HG03175 (cell line): ENCODE measurements around the gene MAN2A2.

Experiments used
- ATAC-seq: cut with Tn5 transposase; IDR thresholded peaks from one replicate; pipeline ENCODE4 v1.9.1; 2021; ENCODE audit warnings: mild to moderate bottlenecking, moderate library complexity; ENCODE audit not compliant: unreplicated experiment

The MAN2A2 gene

GRCh38 chr15:90957791-90958190, 54.7 kb downstream of the MAN2A2 start:
- no peak for ATAC-seq

DNA sequence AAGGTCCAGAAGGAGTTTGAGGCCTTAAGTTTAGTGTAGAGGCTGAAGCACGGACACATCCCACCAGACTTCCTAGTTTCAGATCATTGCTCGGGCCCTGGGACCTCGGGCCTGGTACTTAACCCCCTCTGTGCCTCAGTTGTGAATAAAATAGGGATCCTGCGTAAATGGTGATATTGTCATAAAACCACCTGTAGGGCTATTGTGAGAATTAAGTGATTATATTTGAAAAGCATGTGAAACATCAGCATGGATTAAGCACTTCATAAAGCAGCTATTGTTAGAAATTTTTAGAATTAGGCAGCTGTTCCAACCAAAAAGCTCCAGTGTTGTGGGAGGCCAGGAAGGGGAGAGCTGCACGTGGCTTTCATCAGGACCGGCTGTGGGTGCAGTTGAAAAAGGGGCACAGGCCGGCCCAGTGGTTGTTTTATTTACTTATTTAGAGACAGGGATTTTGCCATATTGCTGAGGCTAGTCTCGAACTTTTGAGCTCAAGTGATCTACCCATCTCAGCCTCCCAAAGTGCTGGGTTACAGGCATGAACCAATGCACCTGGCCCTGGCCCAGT, 56.0 kb downstream of the MAN2A2 start:
- ATAC-seq, result no peak

DNA sequence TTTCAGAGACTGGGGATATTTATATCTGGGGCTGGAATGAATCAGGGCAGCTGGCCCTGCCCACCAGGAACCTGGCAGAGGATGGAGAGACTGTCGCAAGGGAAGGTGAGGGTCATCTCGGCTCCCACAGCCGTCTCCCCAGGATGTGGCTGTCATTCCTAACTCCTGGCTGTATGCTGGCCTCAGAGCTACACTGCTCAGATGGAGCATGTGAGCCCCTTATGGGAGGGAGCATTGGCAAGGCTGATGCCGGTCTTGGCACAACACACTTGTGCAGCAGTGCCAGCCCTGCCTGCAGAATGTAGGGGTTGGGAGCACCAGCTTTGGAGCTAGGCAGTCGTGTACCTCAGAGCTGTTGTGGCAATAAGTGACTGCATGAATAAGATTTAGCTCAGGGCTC, 56.8 kb downstream of the MAN2A2 start:
- no peak for ATAC-seq

DNA sequence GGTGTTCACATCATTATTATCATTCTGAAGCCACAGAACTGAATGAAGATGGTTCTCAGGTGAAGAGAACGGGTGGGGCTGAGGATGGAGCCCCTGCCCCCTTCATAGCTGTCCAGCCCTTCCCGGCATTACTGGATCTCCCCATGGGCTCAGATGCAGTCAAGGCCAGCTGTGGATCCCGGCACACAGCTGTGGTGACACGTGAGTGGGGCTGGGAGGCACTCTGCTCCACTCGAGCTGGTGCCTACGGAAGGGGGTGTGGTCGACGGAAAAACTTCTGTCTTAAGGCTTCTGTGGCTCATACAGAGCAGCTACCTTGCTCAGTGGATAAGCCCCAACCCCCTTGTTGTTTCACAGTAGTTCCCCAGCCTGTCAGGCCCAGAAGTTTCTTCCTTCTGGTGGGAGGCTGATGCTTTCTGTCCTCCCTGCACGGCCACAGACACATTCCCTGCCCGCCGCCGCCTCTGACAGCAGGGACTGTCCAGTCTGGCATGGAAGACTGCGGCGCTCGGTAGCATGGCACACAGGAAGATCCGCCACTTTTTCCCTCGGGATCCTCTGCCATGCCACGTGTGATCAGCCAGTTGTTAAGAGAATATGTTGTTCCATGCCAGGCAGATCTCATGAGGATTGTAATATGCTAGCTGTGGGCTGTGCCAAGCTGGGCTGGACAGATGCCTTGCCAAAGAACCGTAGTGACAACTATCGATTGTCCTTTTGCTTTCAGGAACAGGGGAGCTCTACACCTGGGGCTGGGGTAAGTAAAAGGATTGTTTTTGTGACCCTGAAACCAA, 57.4 kb downstream of the MAN2A2 start:
- ATAC-seq, result no peak

DNA sequence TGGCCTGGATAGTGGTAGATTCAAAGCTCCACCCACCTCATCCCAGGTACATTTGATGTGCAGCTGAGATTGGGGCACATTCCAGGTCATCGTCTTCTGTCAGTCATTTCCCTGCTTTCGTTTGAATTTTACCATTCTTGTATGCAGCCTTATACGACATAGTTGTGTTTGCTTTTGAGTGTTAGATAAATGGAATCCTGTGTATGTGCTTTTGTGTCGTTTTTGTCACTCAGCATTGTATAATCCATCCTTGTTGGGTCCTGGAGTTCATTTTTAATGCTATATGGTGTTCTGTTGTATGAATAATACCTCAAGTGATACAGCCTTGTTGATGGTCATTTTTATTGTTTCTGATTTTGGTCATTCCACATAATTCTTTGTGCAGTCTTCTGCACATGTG, 58.9 kb downstream of the MAN2A2 start:
- no peak for ATAC-seq

DNA sequence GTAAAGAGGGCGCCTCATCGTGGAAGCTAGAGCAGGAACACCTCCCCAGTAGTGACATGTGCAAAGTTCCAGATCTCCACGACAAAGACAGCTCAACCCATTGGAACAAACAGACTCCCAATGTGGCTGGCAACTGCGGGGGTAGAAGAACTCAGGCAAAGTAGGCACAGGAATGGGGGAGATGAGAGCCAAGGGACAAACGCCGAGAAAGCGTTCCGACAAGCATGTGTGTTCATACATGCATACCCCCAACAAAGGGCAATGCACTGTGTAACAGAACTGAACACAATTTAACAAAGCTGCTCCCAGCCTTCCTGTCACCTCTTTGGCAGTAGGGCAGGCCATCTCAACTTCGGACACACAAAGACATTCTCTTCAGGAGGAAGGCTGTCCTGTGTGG, 63.2 kb downstream of the MAN2A2 start:
- ATAC-seq, result no peak

- no peak for ATAC-seq
Measured at GRCh38 chr15:90967206-90967605, 64.1 kb downstream of the MAN2A2 start.

DNA sequence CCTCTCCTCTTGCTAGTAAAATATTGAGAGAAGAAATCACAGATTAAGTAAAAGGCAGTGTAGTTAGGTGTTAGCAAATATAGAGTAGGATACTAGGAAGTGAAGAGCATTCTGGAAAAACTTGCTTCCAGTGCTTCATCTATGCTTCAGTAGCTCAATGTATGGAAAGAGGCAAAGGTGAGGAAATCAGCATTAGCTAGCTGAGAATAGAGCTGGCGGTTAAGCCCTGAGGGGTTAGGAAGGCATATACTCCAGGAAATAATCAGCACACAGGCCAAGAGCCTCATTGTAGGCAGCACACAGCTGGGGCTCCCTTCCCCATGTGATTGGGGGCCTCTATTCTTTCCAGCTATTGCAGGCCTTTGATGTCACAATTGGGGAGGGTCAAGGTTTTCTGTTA, 65.3 kb downstream of the MAN2A2 start:
- no peak for ATAC-seq

DNA sequence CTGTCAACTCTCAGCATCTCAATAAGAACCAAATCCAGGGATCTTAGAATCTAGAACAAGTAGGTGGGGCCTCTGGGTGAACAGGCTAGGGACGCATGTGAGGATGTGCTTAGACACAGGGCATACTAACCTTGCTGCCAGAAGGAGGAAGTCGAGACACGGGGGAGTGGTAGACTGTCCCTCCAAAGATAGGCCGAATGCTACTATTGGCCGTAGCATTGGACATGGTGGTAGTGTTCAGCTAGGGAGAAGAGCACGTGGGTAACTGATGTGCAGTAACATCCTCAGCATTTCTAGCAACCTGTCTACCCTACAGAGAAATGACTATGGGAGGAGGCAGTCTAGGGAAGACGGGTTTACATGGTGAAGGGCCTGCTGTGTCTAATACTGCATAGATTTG, 67.2 kb downstream of the MAN2A2 start:
- no peak for ATAC-seq

DNA sequence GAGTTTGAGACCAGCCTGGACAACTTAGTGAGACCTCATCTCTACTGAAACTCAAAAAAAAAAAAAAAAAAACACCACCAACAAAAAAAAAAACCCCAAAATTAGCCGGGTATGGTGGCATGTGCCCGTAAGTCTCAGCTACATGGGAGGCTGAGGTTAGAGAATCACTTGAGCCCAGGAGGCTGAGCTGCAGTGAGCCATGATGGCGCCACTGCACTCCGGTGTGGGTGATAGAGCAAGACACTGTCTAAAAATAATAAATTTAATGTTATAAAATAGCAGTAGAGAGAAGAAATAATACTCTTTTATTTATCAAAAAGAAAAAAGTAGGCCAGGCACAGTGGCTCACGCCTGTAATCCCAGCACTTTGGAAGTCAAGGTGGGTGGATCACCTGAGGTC, 69.0 kb downstream of the MAN2A2 start:
- no peak for ATAC-seq
